ENCODE results near the gene TRABD2B. TPM values are rescaled to one million over a fixed set of nuclear protein-coding genes. Genes with fewer than 3 reads are reported as not detected.

The TRABD2B gene
- total and polyA plus RNA-seq, 4 donors = 0.28 to 2.6 (median 1.3) TPM

GRCh38 chr1:47794081-47794480 is 203.1 kb downstream of the TRABD2B start:
- H3K4me3 ChIP-seq (ENCODE audit: low read depth in 1 of 3, low read length in 3 of 3) = no peak overlapping the region
- peaks cover 0 to 13% (median 6%) of the 10 kb centered on the region in 4 donors for H3K36me3 ChIP-seq (ENCODE audit: control insufficient read depth in 4 of 4, insufficient read depth in 3 of 4, low read depth in 1 of 4, low read length in 3 of 4)
- H3K4me1 ChIP-seq (ENCODE audit: control insufficient read depth in 4 of 4, insufficient read depth in 4 of 4, low read length in 3 of 4) = no peaks in the 10 kb centered on the region
- TF ChIP-seq RXRA (IDR thresholded peaks at IDR 0.05) = no peak
- no peak for TF ChIP-seq JUND (IDR thresholded peaks at IDR 0.05)
- TF ChIP-seq, protein P1, sequence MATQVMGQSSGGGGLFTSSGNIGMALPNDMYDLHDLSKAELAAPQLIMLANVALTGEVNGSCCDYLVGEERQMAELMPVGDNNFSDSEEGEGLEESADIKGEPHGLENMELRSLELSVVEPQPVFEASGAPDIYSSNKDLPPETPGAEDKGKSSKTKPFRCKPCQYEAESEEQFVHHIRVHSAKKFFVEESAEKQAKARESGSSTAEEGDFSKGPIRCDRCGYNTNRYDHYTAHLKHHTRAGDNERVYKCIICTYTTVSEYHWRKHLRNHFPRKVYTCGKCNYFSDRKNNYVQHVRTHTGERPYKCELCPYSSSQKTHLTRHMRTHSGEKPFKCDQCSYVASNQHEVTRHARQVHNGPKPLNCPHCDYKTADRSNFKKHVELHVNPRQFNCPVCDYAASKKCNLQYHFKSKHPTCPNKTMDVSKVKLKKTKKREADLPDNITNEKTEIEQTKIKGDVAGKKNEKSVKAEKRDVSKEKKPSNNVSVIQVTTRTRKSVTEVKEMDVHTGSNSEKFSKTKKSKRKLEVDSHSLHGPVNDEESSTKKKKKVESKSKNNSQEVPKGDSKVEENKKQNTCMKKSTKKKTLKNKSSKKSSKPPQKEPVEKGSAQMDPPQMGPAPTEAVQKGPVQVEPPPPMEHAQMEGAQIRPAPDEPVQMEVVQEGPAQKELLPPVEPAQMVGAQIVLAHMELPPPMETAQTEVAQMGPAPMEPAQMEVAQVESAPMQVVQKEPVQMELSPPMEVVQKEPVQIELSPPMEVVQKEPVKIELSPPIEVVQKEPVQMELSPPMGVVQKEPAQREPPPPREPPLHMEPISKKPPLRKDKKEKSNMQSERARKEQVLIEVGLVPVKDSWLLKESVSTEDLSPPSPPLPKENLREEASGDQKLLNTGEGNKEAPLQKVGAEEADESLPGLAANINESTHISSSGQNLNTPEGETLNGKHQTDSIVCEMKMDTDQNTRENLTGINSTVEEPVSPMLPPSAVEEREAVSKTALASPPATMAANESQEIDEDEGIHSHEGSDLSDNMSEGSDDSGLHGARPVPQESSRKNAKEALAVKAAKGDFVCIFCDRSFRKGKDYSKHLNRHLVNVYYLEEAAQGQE (IDR thresholded peaks at IDR 0.05) = no peak
- TF ChIP-seq HNF4G (IDR thresholded peaks at IDR 0.05) = no peak
- no peak for TF ChIP-seq YY1 (IDR thresholded peaks at IDR 0.05)
- 83% methylated on average over 5 of the region's 5 CpGs for WGBS
- H3K27ac ChIP-seq (ENCODE audit: low read depth in 1 of 2, low read length in 2 of 2) = no peak overlapping the region
- no peaks in the 10 kb centered on the region for H3K9me3 ChIP-seq (ENCODE audit: control insufficient read depth in 4 of 4, low read length in 3 of 4)
- DNase-seq (ENCODE audit: low spot score) = no peak
- H3K9ac ChIP-seq (ENCODE audit: low read depth in 1 of 2, low read length in 2 of 2) = no peak overlapping the region
- no peaks in the 10 kb centered on the region for H3K27me3 ChIP-seq (ENCODE audit: control insufficient read depth in 4 of 4, insufficient read depth in 4 of 4, low read length in 3 of 4)

GRCh38 chr1:47793563-47793962 is 203.6 kb downstream of the TRABD2B start:
- Histone ChIP-seq H3K9me3 (ENCODE audit: control insufficient read depth in 4 of 4, low read length in 3 of 4) (no peaks in the 10 kb centered on the region), H3K9ac (ENCODE audit: low read depth in 1 of 2, low read length in 2 of 2) (no peak overlapping the region), H3K36me3 (ENCODE audit: control insufficient read depth in 4 of 4, insufficient read depth in 3 of 4, low read depth in 1 of 4, low read length in 3 of 4) (peaks cover 0 to 13% (median 6%) of the 10 kb centered on the region in 4 donors), H3K4me3 (ENCODE audit: low read depth in 1 of 3, low read length in 3 of 3) (no peak overlapping the region), H3K27ac (ENCODE audit: low read depth in 1 of 2, low read length in 2 of 2) (no peak overlapping the region), H3K27me3 (ENCODE audit: control insufficient read depth in 4 of 4, insufficient read depth in 4 of 4, low read length in 3 of 4) (no peaks in the 10 kb centered on the region), H3K4me1 (ENCODE audit: control insufficient read depth in 4 of 4, insufficient read depth in 4 of 4, low read length in 3 of 4) (no peaks in the 10 kb centered on the region)
- TF ChIP-seq RXRA (IDR thresholded peaks at IDR 0.05) = no peak
- no peak for TF ChIP-seq GABPA (IDR thresholded peaks at IDR 0.05 in 1 of 2, conservative IDR thresholded peaks at IDR 0.05 in 1 of 2)
- no peak for DNase-seq (ENCODE audit: low spot score)

GRCh38 chr1:47792779-47793178 is 204.4 kb downstream of the TRABD2B start:
- Histone ChIP-seq H3K36me3 (ENCODE audit: control insufficient read depth in 4 of 4, insufficient read depth in 3 of 4, low read depth in 1 of 4, low read length in 3 of 4) (peaks cover 0 to 13% (median 6%) of the 10 kb centered on the region in 4 donors), H3K9ac (ENCODE audit: low read depth in 1 of 2, low read length in 2 of 2) (no peak overlapping the region), H3K4me1 (ENCODE audit: control insufficient read depth in 4 of 4, insufficient read depth in 4 of 4, low read length in 3 of 4) (no peaks in the 10 kb centered on the region), H3K9me3 (ENCODE audit: control insufficient read depth in 4 of 4, low read length in 3 of 4) (no peaks in the 10 kb centered on the region), H3K27me3 (ENCODE audit: control insufficient read depth in 4 of 4, insufficient read depth in 4 of 4, low read length in 3 of 4) (no peaks in the 10 kb centered on the region), H3K27ac (ENCODE audit: low read depth in 1 of 2, low read length in 2 of 2) (no peak overlapping the region), H3K4me3 (ENCODE audit: low read depth in 1 of 3, low read length in 3 of 3) (no peak overlapping the region)
- TF ChIP-seq NR2F2 (IDR thresholded peaks at IDR 0.05) = no peak
- TF ChIP-seq CTCF (IDR thresholded peaks at IDR 0.05; ENCODE audit: low read depth, low read length, missing input control) = no peak
- TF ChIP-seq JUND (IDR thresholded peaks at IDR 0.05) = no peak
- no peak for TF ChIP-seq GABPA (IDR thresholded peaks at IDR 0.05 in 1 of 2, conservative IDR thresholded peaks at IDR 0.05 in 1 of 2)
- TF ChIP-seq FOXA1 (IDR thresholded peaks at IDR 0.05) = no peak
- no peak for TF ChIP-seq HNF4G (IDR thresholded peaks at IDR 0.05)
- no peak for TF ChIP-seq EGR1 (IDR thresholded peaks at IDR 0.05; ENCODE audit: low read depth in 2 of 2)
- TF ChIP-seq ZBTB33 (IDR thresholded peaks at IDR 0.05) = no peak
- TF ChIP-seq, protein P2, sequence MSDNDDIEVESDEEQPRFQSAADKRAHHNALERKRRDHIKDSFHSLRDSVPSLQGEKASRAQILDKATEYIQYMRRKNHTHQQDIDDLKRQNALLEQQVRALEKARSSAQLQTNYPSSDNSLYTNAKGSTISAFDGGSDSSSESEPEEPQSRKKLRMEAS (IDR thresholded peaks at IDR 0.05) = no peak
- TF ChIP-seq TAF1 (conservative IDR thresholded peaks at IDR 0.05) = no peak
- no peak for TF ChIP-seq HNF4A (conservative IDR thresholded peaks at IDR 0.05)
- TF ChIP-seq, protein P3, sequence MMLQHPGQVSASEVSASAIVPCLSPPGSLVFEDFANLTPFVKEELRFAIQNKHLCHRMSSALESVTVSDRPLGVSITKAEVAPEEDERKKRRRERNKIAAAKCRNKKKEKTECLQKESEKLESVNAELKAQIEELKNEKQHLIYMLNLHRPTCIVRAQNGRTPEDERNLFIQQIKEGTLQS (IDR thresholded peaks at IDR 0.05) = no peak
- no peak for TF ChIP-seq RAD21 (IDR thresholded peaks at IDR 0.05)
- TF ChIP-seq YY1 (IDR thresholded peaks at IDR 0.05) = no peak
- no peak for DNase-seq (ENCODE audit: low spot score)
- WGBS = 96% methylated on average over 3 of the region's 3 CpGs
